ENCODE results near the gene SENP7. TPM values are rescaled to one million over a fixed set of nuclear protein-coding genes. Genes with fewer than 3 reads are reported as not detected.

The SENP7 gene
- total RNA-seq, 2 experiments from 2014 or later: 17.7 to 19.5 TPM

DNA sequence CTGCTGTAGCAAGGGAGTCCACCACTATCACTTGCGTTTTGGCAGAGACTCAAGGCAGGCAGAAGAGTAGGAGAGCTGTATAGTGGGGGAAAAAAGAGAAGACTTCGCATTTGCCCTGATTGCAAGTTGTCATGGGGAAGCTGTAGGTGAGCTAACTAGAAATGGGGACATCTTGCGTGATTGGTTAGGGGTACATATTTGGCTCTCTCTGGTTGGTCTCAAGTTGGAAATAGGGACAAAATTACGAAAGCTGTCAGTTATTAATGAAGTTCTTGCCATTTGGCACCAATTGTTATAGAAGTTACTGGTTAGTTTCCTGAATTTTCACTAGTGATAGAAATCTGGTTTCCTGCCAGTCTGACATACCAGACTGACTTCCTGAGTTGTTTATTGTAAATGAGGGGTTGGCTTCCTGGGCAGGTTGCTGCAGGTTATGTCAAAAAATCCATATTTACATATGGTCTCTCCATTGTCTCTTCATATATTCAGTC, 8.2 kb upstream of the SENP7 start:
- Histone ChIP-seq H3K36me3 (ENCODE audit: insufficient read depth, low read length) (no peaks in the 10 kb centered on the region), H3K4me2 (ENCODE audit: low read length) (no peak overlapping the region), H2AFZ (ENCODE audit: low read length) (peak overlapping the region; percentile 74), H3K4me1 (ENCODE audit: insufficient read depth, low read length, poor library complexity, severe bottlenecking) (peaks cover 17% of the 10 kb centered on the region), H3K9me3 (ENCODE audit: low read length) (no peaks in the 10 kb centered on the region), H3K4me3 (ENCODE audit: low read depth, low read length, poor library complexity, severe bottlenecking) (no peak overlapping the region), H3K79me2 (ENCODE audit: insufficient read depth, low read depth, low read length) (no peaks in the 10 kb centered on the region), H3K27ac (ENCODE audit: low read depth, low read length, poor library complexity, severe bottlenecking) (no peak overlapping the region), H4K20me1 (ENCODE audit: insufficient read depth, low read length) (no peaks in the 10 kb centered on the region), H3K9me2 (ENCODE audit: insufficient read depth, low read length) (no peaks in the 10 kb centered on the region)
- no peak for DNase-seq (ENCODE audit: low spot score)
- no peak for TF ChIP-seq EZH2phosphoT487 (IDR thresholded peaks at IDR 0.05; ENCODE audit: borderline replicate concordance, low read depth, low read length)
- TF ChIP-seq, protein P1, sequence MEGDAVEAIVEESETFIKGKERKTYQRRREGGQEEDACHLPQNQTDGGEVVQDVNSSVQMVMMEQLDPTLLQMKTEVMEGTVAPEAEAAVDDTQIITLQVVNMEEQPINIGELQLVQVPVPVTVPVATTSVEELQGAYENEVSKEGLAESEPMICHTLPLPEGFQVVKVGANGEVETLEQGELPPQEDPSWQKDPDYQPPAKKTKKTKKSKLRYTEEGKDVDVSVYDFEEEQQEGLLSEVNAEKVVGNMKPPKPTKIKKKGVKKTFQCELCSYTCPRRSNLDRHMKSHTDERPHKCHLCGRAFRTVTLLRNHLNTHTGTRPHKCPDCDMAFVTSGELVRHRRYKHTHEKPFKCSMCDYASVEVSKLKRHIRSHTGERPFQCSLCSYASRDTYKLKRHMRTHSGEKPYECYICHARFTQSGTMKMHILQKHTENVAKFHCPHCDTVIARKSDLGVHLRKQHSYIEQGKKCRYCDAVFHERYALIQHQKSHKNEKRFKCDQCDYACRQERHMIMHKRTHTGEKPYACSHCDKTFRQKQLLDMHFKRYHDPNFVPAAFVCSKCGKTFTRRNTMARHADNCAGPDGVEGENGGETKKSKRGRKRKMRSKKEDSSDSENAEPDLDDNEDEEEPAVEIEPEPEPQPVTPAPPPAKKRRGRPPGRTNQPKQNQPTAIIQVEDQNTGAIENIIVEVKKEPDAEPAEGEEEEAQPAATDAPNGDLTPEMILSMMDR (conservative IDR thresholded peaks at IDR 0.05; ENCODE audit: low read length): no peak
- POLR2A ChIA-PET: interaction anchor here (1.1 to 1.3 kb wide), 2 partner anchors 8 to 54 kb away, joined by 3 to 4 read pairs; partner anchors contain the start of gene SENP7
- no TSS peak for BruUV-seq (replicated peaks)
- intact Hi-C loops (cut with micrococcal nuclease; ENCODE audit: unreplicated experiment): no loop called here
- CTCF ChIA-PET (ENCODE audit: unreplicated experiment): interaction anchor here (0.5 to 0.9 kb wide), 2 partner anchors 9 to 531 kb away, joined by 3 to 4 read pairs; partner anchors contain the start of gene SENP7

DNA sequence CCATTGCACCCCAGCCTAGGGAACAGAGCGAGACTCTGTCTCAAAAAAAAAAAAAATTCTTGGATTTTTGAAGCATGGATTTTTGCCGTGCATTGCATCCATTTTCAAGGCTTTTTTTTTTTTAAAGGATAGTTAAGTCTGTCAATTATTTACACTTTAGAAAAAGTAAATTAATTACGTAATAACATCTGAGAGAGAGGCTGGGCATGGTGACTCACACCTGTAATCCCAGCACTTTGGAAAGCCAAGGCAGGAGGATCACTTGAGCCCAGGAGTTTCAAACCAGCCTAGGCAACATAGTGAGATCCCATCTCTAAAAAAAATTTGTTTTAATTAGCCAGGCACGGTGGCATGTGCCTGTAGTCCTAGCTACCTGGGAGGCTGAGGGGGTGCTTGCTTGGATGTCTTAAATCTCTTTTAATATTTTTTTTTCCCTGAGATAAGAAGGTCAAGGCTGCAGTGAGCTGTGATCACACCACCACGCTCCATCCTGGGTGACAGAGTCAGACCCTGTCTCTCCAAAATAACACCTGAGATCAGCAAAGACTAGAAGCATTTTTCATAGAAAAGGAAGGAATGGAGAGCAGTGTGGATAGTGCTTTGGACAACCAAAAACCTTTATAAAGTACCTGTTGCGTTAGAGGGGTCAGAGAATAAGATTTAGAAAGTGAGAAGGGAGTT, 6.8 kb upstream of the SENP7 start:
- Histone ChIP-seq H3K4me3 (ENCODE audit: low read depth, low read length, poor library complexity, severe bottlenecking) (no peak overlapping the region), H3K79me2 (ENCODE audit: insufficient read depth, low read depth, low read length) (no peaks in the 10 kb centered on the region), H3K9me3 (ENCODE audit: low read length) (no peaks in the 10 kb centered on the region), H3K4me2 (ENCODE audit: low read length) (no peak overlapping the region), H3K4me1 (ENCODE audit: insufficient read depth, low read length, poor library complexity, severe bottlenecking) (peaks cover 17% of the 10 kb centered on the region), H2AFZ (ENCODE audit: low read length) (peak overlapping the region; percentile 74; the same call in 1 of the 2 replicates), H3K27ac (ENCODE audit: low read depth, low read length, poor library complexity, severe bottlenecking) (no peak overlapping the region), H3K9me2 (ENCODE audit: insufficient read depth, low read length) (no peaks in the 10 kb centered on the region), H4K20me1 (ENCODE audit: insufficient read depth, low read length) (no peaks in the 10 kb centered on the region), H3K36me3 (ENCODE audit: insufficient read depth, low read length) (no peaks in the 10 kb centered on the region)
- no peak for DNase-seq (ENCODE audit: low spot score)
- CTCF ChIA-PET (ENCODE audit: unreplicated experiment): no interaction called here
- TF ChIP-seq, protein P1 (conservative IDR thresholded peaks at IDR 0.05; ENCODE audit: low read length): no peak
- no peak for TF ChIP-seq EZH2phosphoT487 (IDR thresholded peaks at IDR 0.05; ENCODE audit: borderline replicate concordance, low read depth, low read length)
- intact Hi-C loops (cut with micrococcal nuclease; ENCODE audit: unreplicated experiment): no loop called here
- POLR2A ChIA-PET: interaction anchor here (0.9 to 1.8 kb wide), 4 partner anchors 10 to 161 kb away, joined by 3 to 5 read pairs (median 4); partner anchors contain the start of gene PCNP
- no TSS peak for BruUV-seq (replicated peaks)

DNA sequence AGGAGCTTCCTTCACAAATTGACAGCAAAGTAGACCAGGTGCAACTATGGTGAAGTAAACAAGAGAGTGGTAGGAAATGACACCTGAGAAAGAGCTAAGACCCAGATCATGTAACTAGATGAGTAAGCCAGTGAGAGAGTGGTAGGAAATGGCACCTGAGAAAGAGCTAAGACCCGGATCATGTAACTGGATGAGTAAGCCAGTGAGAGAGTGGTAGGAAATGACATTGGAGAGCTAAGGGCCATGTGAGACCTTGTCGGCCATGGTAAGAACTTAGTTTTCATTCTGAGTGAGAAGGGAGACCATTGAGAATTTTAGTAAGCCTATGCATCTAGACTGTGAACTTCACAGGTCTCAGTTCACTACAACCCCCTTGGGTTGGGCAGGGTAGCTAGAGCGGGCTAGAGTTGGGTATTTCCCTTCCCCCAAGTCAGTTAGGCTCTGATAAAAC, 5.4 kb upstream of the SENP7 start:
- no peaks in the 10 kb centered on the region for H3K36me3 ChIP-seq (ENCODE audit: insufficient read depth, low read length)
- H3K9me3 ChIP-seq (ENCODE audit: low read length): no peaks in the 10 kb centered on the region
- no peaks in the 10 kb centered on the region for H3K79me2 ChIP-seq (ENCODE audit: insufficient read depth, low read depth, low read length)
- H2AFZ ChIP-seq (ENCODE audit: low read length): peak overlapping the region; percentile 92
- ChIA-PET POLR2A (interaction anchor here (0.6 to 1.8 kb wide), 9 partner anchors 9 to 1254 kb away, joined by 3 to 6 read pairs (median 3); no protein-coding TSS in a partner anchor), CTCF (ENCODE audit: unreplicated experiment) (no interaction called here)
- H4K20me1 ChIP-seq (ENCODE audit: insufficient read depth, low read length): no peaks in the 10 kb centered on the region
- peak overlapping the region; percentile 26; the same call in 1 of the 2 replicates for H3K4me2 ChIP-seq (ENCODE audit: low read length)
- no peak overlapping the region for H3K4me3 ChIP-seq (ENCODE audit: low read depth, low read length, poor library complexity, severe bottlenecking)
- H3K9me2 ChIP-seq (ENCODE audit: insufficient read depth, low read length): no peaks in the 10 kb centered on the region
- DNase-seq (ENCODE audit: low spot score): peak; percentile 38
- no peak overlapping the region for H3K27ac ChIP-seq (ENCODE audit: low read depth, low read length, poor library complexity, severe bottlenecking)
- intact Hi-C loops (cut with micrococcal nuclease; ENCODE audit: unreplicated experiment): no loop called here
- BruUV-seq (replicated peaks): no TSS peak
- TF ChIP-seq, protein P1 (conservative IDR thresholded peaks at IDR 0.05; ENCODE audit: low read length): no peak
- no peak for TF ChIP-seq EZH2phosphoT487 (IDR thresholded peaks at IDR 0.05; ENCODE audit: borderline replicate concordance, low read depth, low read length)
- peaks cover 23% of the 10 kb centered on the region for H3K4me1 ChIP-seq (ENCODE audit: insufficient read depth, low read length, poor library complexity, severe bottlenecking)
